OCI-LY1 (cell line): ENCODE measurements around the gene NR6A1.

Experiments used
- EZH2 ChIP-seq: fragments of 200-600 bp; sonication (generic), shearing (Covaris generic); IDR thresholded peaks from 2 replicates; pipeline ENCODE4 v1.8.0; 2017; ENCODE audit warnings: borderline replicate concordance, mixed run types, mild to moderate bottlenecking, antibody characterized with exemption, low read length, moderate library complexity, mixed read lengths
- TF ChIP-seq, protein P1 (sequence below): fragments of 200-600 bp; sonication (generic), shearing (Covaris generic); IDR thresholded peaks from 2 replicates; pipeline ENCODE4 v1.5.1; 2017; ENCODE audit warnings: mild to moderate bottlenecking, antibody characterized with exemption, low read length, moderate library complexity, mixed read lengths

DNA sequence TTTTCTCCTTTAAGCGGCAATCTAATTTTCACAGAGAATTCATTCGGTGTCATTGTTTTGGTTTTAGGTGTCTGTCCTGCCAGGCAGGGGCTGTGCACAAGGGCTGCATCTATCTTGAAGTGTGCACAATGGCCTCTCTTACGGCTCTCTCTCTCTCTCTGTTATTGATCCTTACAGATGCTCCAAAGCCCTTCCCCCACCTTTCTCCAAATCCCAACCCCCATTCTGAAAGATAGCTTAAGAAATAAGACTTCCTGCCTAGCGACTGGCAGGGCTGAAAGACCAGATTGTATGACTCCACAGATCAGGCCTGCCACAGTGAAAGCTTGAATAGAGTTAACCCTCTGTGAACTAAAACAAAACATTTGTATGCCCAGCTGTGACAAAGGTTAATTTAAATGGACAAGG lies 177.5 kb downstream of the NR6A1 start:
- TF ChIP-seq EZH2, result no peak
- TF ChIP-seq, protein P1, sequence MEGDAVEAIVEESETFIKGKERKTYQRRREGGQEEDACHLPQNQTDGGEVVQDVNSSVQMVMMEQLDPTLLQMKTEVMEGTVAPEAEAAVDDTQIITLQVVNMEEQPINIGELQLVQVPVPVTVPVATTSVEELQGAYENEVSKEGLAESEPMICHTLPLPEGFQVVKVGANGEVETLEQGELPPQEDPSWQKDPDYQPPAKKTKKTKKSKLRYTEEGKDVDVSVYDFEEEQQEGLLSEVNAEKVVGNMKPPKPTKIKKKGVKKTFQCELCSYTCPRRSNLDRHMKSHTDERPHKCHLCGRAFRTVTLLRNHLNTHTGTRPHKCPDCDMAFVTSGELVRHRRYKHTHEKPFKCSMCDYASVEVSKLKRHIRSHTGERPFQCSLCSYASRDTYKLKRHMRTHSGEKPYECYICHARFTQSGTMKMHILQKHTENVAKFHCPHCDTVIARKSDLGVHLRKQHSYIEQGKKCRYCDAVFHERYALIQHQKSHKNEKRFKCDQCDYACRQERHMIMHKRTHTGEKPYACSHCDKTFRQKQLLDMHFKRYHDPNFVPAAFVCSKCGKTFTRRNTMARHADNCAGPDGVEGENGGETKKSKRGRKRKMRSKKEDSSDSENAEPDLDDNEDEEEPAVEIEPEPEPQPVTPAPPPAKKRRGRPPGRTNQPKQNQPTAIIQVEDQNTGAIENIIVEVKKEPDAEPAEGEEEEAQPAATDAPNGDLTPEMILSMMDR, result no peak
